HCT116 (cell line): ENCODE data around the gene CDC42EP4. TPM values are rescaled to one million over a fixed set of nuclear protein-coding genes. Genes with fewer than 3 reads are reported as not detected.

Experiments used
- ATAC-seq: fragments of 200-7000 bp; cut with Tn5 transposase; 2 replicates; pipeline ENCODE4 v1.9.1; 2020; ENCODE audit warnings: mild to moderate bottlenecking, moderate library complexity
- BruUV-seq: library from RNA; stranded (reverse); fragments of 400-500 nt; replicated peaks from 2 replicates; lab custom pipeline; 2021; lab: Mats Ljungman, UMichigan
- CTCF ChIA-PET: fragments of 300-600 bp; sonication (Branson Sonifier 250); formaldehyde crosslinking; loops from one replicate; lab custom pipeline; 2021; ENCODE audit warnings: antibody characterized with exemption; lab: Charles Lee
- POLR2A ChIA-PET: fragments of 300-600, 350-600 bp; sonication (Branson Sonifier 250); formaldehyde crosslinking; loops from one replicate; lab custom pipeline; 2021; ENCODE audit warnings: antibody characterized with exemption; lab: Charles Lee
- RAD21 ChIA-PET, 2 experiments: fragments of 300-600 bp; sonication (Branson Sonifier 250); formaldehyde crosslinking; loops; one replicate each; lab custom pipeline; 2023; ENCODE audit warnings: low total read pairs in 2 of 2; ENCODE audit not compliant: uncharacterized antibody in 2 of 2, unreplicated experiment in 2 of 2, low non-redundant PET in 1 of 2; lab: Charles Lee
- DNase-seq: peaks from one replicate; pipeline ENCODE4 v3.0.0-alpha.2; 2010; ENCODE audit warnings: low read depth, low spot score
- H2AFZ ChIP-seq: fragments of 200-600 bp; shearing (Covaris generic), sonication (generic); 2 replicates; pipeline ENCODE4 v1.6.1; 2017; ENCODE audit warnings: low read depth, mixed run types, mixed read lengths, antibody characterized with exemption, low read length; ENCODE audit not compliant: poor library complexity, severe bottlenecking
- H3K27ac ChIP-seq: 2 replicates; pipeline ENCODE4 v1.5.1; 2012; ENCODE audit warnings: low read depth, low read length
- H3K27me3 ChIP-seq: fragments of 200-600 bp; sonication (generic); 2 replicates; pipeline ENCODE4 v1.6.1; 2016; ENCODE audit warnings: mixed run types, low read length, mixed read lengths; ENCODE audit not compliant: insufficient read depth
- H3K36me3 ChIP-seq, 2 experiments: fragments of 200-500 bp in 1 of 2; fragments of 200-600 bp in 1 of 2; sonication (Bioruptor generic) in 1 of 2; sonication (generic) in 1 of 2; 2 replicates each; pipeline versions ENCODE4 v1.5.1 to v1.6.1; 2014 to 2016; ENCODE audit warnings: low read length in 2 of 2, inconsistent platforms in 1 of 2, mixed read lengths in 1 of 2, mixed run types in 1 of 2; ENCODE audit not compliant: insufficient read depth in 2 of 2, control insufficient read depth in 1 of 2
- H3K4me1 ChIP-seq, 2 experiments: fragments of 200-600 bp in 1 of 2; sonication (generic) in 1 of 2; 2 replicates each; pipeline versions ENCODE4 v1.5.1 to v1.6.1; 2012 to 2017; ENCODE audit warnings: low read length in 2 of 2, inconsistent platforms in 1 of 2, mild to moderate bottlenecking in 1 of 2, mixed read lengths in 1 of 2, mixed run types in 1 of 2, moderate library complexity in 1 of 2; ENCODE audit not compliant: insufficient read depth in 2 of 2, control insufficient read depth in 1 of 2
- H3K4me2 ChIP-seq: fragments of 200-600 bp; sonication (generic); 2 replicates; pipeline ENCODE4 v1.6.1; 2017; ENCODE audit warnings: mixed run types, low read length, mixed read lengths
- H3K4me3 ChIP-seq, 2 experiments: fragments of 200-600 bp in 1 of 2; sonication (generic) in 1 of 2; replicated peaks in 1 of 2; 2 replicates each; pipeline ENCODE4 v1.5.1; 2011 to 2016; ENCODE audit warnings: low read length in 2 of 2, control low read depth in 1 of 2, low read depth in 1 of 2, mild to moderate bottlenecking in 1 of 2, mixed read lengths in 1 of 2, mixed run types in 1 of 2
- H3K79me2 ChIP-seq: fragments of 200-600 bp; sonication (generic); 2 replicates; pipeline ENCODE4 v1.6.1; 2017; ENCODE audit warnings: mild to moderate bottlenecking, mixed run types, low read length, moderate library complexity, mixed read lengths; ENCODE audit not compliant: insufficient read depth
- H3K9ac ChIP-seq: fragments of 200-600 bp; sonication (generic); 2 replicates; pipeline ENCODE4 v1.6.1; 2016; ENCODE audit warnings: low read length, mixed read lengths
- H3K9me2 ChIP-seq: fragments of 200-600 bp; sonication (generic), shearing (Covaris generic); 2 replicates; pipeline ENCODE4 v1.6.1; 2017; ENCODE audit warnings: mixed run types, mild to moderate bottlenecking, moderate library complexity; ENCODE audit not compliant: insufficient read depth
- H3K9me3 ChIP-seq, 2 experiments: fragments of 200-500 bp in 1 of 2; fragments of 200-600 bp in 1 of 2; sonication (Bioruptor generic) in 1 of 2; sonication (generic) in 1 of 2; 2 replicates each; pipeline ENCODE4 v1.6.1; 2014 to 2017; ENCODE audit warnings: low read length in 2 of 2, mixed read lengths in 2 of 2, inconsistent platforms in 1 of 2, low read depth in 1 of 2, mild to moderate bottlenecking in 1 of 2, mixed run types in 1 of 2, moderate library complexity in 1 of 2; ENCODE audit not compliant: control insufficient read depth in 1 of 2, insufficient read depth in 1 of 2
- H4K20me1 ChIP-seq: fragments of 200-600 bp; sonication (generic), shearing (Covaris generic); 2 replicates; pipeline ENCODE4 v1.6.1; 2017; ENCODE audit warnings: mixed run types, mild to moderate bottlenecking, moderate library complexity; ENCODE audit not compliant: insufficient read depth
- CBX3 ChIP-seq: IDR thresholded peaks from 2 replicates; pipeline ENCODE4 v1.6.1; 2012; ENCODE audit warnings: low read depth
- EGR1 ChIP-seq: IDR thresholded peaks from 2 replicates; pipeline ENCODE4 v1.6.1; 2012; ENCODE audit warnings: low read depth
- ELF1 ChIP-seq: IDR thresholded peaks from 2 replicates; pipeline ENCODE4 v1.6.1; 2012; ENCODE audit warnings: low read depth, borderline replicate concordance
- JUND ChIP-seq: IDR thresholded peaks from 2 replicates; pipeline ENCODE4 v1.6.1; 2012
- POLR2A ChIP-seq: IDR thresholded peaks from 2 replicates; pipeline ENCODE4 v1.7.0; 2011; ENCODE audit warnings: borderline replicate concordance; ENCODE audit not compliant: insufficient read depth, insufficient read length; ENCODE audit errors: extremely low read depth
- RAD21 ChIP-seq: IDR thresholded peaks from 2 replicates; pipeline ENCODE4 v1.6.1; 2012; ENCODE audit warnings: low read depth, mild to moderate bottlenecking
- SRF ChIP-seq: IDR thresholded peaks from 2 replicates; pipeline ENCODE4 v1.6.1; 2012; ENCODE audit warnings: low read depth
- TCF7L2 ChIP-seq: IDR thresholded peaks from 2 replicates; pipeline ENCODE4 v1.7.0; 2011; ENCODE audit warnings: borderline replicate concordance, inconsistent platforms; ENCODE audit not compliant: insufficient read depth, insufficient read length; ENCODE audit errors: extremely low read depth
- ZNF274 ChIP-seq: fragments of 200-500 bp; sonication (Bioruptor generic); IDR thresholded peaks from 2 replicates; pipeline ENCODE4 v1.6.1; 2014; ENCODE audit warnings: mild to moderate bottlenecking, low read depth, low read length, inconsistent platforms
- intact Hi-C: fragments of 100-400 bp; cut with micrococcal nuclease; formaldehyde crosslinking; loops from 2 replicates; pipeline ENCODE4 v1.10.0; 2022
- total RNA-seq: library from RNA; stranded (reverse); gene quantifications from one replicate; pipeline ENCODE4 v1.2.1, GENCODE V29; 2021; ENCODE audit not compliant: unreplicated experiment
- TF ChIP-seq, protein P1 (sequence below): IDR thresholded peaks from 2 replicates; pipeline ENCODE4 v1.6.1; 2011; ENCODE audit warnings: mild to moderate bottlenecking, low read length, moderate library complexity; ENCODE audit not compliant: insufficient replicate concordance; ENCODE audit errors: extremely low read depth
- TF ChIP-seq, protein P2 (sequence below): IDR thresholded peaks from 2 replicates; pipeline ENCODE4 v1.6.1; 2012
- TF ChIP-seq, protein P3 (sequence below), 3 experiments: fragments of 200-600 bp in 1 of 3; sonication (generic) in 1 of 3; IDR thresholded peaks in 2 of 3; conservative IDR thresholded peaks in 1 of 3; 2 replicates each; pipeline ENCODE4 v1.5.1; 2012 to 2017; ENCODE audit warnings: low read depth in 2 of 3, low read length in 2 of 3, antibody characterized with exemption in 1 of 3, borderline replicate concordance in 1 of 3, control low read depth in 1 of 3, mild to moderate bottlenecking in 1 of 3, mixed read lengths in 1 of 3, mixed run types in 1 of 3, moderate library complexity in 1 of 3; ENCODE audit not compliant: insufficient read depth in 1 of 3
- TF ChIP-seq, protein P4 (sequence below): IDR thresholded peaks from 2 replicates; pipeline ENCODE4 v1.6.1; 2012

CDC42EP4 gene
- total RNA-seq, 1 experiment from 2014 or later, result 54.9 TPM

DNA sequence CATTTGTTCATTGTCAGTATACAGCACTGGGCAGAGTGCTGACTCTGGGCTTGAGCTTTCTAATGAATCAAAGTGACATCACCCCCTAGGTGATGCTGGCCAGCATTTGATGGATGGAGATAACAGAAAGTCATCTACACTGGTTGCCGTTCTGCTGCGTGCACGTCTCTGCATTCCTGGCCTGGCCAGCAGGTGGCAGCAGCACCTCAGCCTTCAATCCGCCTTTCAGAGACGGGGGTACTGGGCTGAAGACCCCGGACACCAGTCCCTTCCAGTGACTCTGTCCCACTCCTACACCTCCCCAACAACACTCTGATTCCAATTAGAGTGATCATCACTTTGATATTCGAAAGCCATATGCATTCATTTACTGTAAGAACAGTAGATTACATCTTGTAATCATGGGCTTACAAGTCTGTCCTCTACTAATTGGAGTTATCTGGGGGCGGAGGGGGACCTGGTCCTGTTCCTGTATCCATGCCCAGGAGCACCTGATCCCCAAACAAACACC is 56.1 kb downstream of the CDC42EP4 start:
- BruUV-seq, result no TSS peak
- no peak overlapping the region for H3K9ac ChIP-seq

More for the DNA sequence above, 56.1 kb downstream of the CDC42EP4 start:
- Histone ChIP-seq H3K36me3 (no peaks in the 10 kb centered on the region), H3K27ac (no peak overlapping the region), H3K4me3 (no peak overlapping the region), H3K9me3 (no peaks in the 10 kb centered on the region), H3K79me2 (no peaks in the 10 kb centered on the region), H3K9me2 (no peaks in the 10 kb centered on the region), H2AFZ (peak overlapping the region; percentile 16), H4K20me1 (no peaks in the 10 kb centered on the region), H3K4me2 (no peak overlapping the region), H3K27me3 (no peaks in the 10 kb centered on the region), H3K4me1 (no peaks in the 10 kb centered on the region)
- POLR2A ChIA-PET, result interaction anchor here (1.1 kb wide), 1 partner anchor 104 kb away, joined by 3 read pairs; no protein-coding TSS in a partner anchor
- CTCF ChIA-PET, result interaction anchor here (0.6 to 8.1 kb wide), 15 partner anchors 10 to 699 kb away, joined by 3 to 180 read pairs (median 5); no protein-coding TSS in a partner anchor
- no peak for TF ChIP-seq ZNF274
- no peak for TF ChIP-seq EGR1
- TF ChIP-seq RAD21, result peak; percentile 100
- TF ChIP-seq, protein P1, sequence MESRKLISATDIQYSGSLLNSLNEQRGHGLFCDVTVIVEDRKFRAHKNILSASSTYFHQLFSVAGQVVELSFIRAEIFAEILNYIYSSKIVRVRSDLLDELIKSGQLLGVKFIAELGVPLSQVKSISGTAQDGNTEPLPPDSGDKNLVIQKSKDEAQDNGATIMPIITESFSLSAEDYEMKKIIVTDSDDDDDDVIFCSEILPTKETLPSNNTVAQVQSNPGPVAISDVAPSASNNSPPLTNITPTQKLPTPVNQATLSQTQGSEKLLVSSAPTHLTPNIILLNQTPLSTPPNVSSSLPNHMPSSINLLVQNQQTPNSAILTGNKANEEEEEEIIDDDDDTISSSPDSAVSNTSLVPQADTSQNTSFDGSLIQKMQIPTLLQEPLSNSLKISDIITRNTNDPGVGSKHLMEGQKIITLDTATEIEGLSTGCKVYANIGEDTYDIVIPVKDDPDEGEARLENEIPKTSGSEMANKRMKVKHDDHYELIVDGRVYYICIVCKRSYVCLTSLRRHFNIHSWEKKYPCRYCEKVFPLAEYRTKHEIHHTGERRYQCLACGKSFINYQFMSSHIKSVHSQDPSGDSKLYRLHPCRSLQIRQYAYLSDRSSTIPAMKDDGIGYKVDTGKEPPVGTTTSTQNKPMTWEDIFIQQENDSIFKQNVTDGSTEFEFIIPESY, result no peak
- TF ChIP-seq, protein P2, sequence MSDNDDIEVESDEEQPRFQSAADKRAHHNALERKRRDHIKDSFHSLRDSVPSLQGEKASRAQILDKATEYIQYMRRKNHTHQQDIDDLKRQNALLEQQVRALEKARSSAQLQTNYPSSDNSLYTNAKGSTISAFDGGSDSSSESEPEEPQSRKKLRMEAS, result no peak
- TF ChIP-seq ELF1, result no peak
- no peak for TF ChIP-seq POLR2A
- no peak for TF ChIP-seq SRF
- no peak for TF ChIP-seq JUND
- TF ChIP-seq, protein P3, sequence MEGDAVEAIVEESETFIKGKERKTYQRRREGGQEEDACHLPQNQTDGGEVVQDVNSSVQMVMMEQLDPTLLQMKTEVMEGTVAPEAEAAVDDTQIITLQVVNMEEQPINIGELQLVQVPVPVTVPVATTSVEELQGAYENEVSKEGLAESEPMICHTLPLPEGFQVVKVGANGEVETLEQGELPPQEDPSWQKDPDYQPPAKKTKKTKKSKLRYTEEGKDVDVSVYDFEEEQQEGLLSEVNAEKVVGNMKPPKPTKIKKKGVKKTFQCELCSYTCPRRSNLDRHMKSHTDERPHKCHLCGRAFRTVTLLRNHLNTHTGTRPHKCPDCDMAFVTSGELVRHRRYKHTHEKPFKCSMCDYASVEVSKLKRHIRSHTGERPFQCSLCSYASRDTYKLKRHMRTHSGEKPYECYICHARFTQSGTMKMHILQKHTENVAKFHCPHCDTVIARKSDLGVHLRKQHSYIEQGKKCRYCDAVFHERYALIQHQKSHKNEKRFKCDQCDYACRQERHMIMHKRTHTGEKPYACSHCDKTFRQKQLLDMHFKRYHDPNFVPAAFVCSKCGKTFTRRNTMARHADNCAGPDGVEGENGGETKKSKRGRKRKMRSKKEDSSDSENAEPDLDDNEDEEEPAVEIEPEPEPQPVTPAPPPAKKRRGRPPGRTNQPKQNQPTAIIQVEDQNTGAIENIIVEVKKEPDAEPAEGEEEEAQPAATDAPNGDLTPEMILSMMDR (IDR thresholded peaks at IDR 0.05 in 2 of 3, conservative IDR thresholded peaks at IDR 0.05 in 1 of 3; ENCODE audit: borderline replicate concordance in 1 of 3, insufficient read depth in 1 of 3, low read depth in 2 of 3, low read length in 2 of 3), result peak; percentile 97 to 100 (median 98)
- TF ChIP-seq TCF7L2, result peak; percentile 49
- no peak for TF ChIP-seq CBX3
- TF ChIP-seq, protein P4, sequence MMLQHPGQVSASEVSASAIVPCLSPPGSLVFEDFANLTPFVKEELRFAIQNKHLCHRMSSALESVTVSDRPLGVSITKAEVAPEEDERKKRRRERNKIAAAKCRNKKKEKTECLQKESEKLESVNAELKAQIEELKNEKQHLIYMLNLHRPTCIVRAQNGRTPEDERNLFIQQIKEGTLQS, result no peak
- RAD21 ChIA-PET, result interaction anchor here (0.6 to 3.3 kb wide), 10 partner anchors 59 to 699 kb away, joined by 3 to 43 read pairs (median 4); no protein-coding TSS in a partner anchor
- ATAC-seq (peak; percentile 92), DNase-seq (peak; percentile 48)
- intact Hi-C loops, result loop anchor here (1.0 to 10.0 kb wide), 5 partner anchors 115 to 919 kb away; no protein-coding TSS in a partner anchor
